Jurkat, Clone E6-1 (cell line): ENCODE data around the gene MED15.
A peak's percentile ranks its signal among the peaks of the same experiment; 100 is the strongest.

ENCODE experiments used
- DNase-seq: peaks from one replicate; pipeline ENCODE4 v3.0.0-alpha.2; 2011; ENCODE audit warnings: low read depth, low spot score
- H3K4me3 ChIP-seq: 2 replicates; pipeline ENCODE4 v1.5.1; 2011; ENCODE audit warnings: mild to moderate bottlenecking, low read length, control low read depth, moderate library complexity

MED15 gene

GRCh38 chr22:20562607-20563465, 55.4 kb downstream of the MED15 start:
- no peak overlapping the region for H3K4me3 ChIP-seq

DNA sequence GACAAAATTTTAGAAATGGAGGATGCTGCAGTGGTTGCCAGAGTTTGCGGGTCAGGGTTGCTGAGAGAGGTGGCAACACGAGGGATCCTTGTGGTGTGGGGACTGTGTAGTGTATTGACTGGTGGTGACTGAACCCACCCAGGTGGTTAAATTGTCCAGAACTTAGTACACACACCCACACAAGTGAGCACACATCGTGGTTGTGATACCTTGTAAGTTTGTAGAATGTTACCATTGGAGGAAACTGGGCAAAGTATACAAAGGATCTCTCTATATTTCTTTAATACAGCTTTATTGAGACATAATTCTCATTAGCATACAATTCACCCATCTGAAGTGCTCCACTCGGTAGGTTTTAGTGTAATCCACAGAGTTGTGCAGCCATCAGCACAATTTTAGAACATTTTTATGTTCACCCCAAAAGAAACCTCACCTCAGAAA, 56.1 kb downstream of the MED15 start:
- DNase-seq, result no peak
- H3K4me3 ChIP-seq, result no peak overlapping the region

More at GRCh38 chr22:20562607-20563465, 55.4 kb downstream of the MED15 start:
- no peak for DNase-seq

- H3K4me3 ChIP-seq, result no peak overlapping the region
- DNase-seq, result no peak
These were observed 56.5 kb downstream of the MED15 start for GRCh38 chr22:20563941-20564371.

DNA sequence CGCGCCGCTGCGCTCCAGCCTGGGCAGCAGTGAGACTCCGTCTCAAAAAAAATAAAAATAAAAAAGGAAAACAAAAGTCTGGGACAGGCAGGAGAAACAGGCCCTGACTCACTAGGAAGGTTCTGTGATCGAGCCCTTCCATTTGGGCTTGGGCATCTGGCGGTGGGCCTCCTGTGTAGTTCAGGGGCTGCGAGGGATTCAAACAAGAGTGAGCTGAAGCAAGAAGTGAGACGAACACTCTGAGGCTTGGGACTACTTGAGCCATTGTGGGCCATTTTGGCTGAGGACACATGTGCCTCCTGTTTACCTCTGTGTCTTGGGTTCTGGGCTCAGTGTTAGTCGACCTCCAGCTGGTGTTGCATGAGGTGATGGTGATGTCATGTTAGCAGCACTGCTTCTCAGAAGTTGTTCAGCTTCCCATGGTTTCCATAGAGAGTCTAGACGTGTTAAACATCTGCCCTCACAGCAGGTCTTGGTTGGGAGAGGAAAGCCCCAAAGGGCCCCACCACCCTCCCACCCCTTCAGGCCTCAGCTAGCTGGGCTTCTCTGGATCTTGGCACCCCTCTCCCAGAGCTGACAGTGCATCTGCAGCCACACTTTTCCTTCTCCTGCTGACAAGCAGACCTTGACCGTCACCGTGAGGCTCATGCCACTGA, 57.8 kb downstream of the MED15 start:
- no peak overlapping the region for H3K4me3 ChIP-seq
- no peak for DNase-seq

DNA sequence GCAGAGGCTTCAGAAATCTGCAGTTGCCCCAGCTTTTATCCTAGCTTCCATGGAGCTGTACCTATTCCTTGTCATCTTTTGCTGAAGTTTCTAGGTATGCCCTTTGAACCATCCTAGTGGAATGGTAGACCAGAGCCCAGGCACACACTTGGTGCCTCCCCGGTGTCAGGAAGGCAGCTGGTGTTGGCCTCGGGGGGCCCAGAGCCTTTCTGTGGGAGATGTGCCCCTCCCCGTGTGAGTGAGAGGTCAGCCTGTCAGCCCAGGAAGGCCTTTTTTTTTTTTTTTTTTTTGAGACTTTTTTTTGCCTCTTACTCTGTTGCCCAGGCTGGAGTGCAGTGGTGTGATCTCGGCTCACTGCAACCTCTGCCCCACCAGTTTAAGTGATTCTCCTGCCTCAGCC, 58.4 kb downstream of the MED15 start:
- no peak overlapping the region for H3K4me3 ChIP-seq
- DNase-seq, result no peak

- H3K4me3 ChIP-seq, result no peak overlapping the region
- DNase-seq, result peak; percentile 93
These were observed 59.2 kb downstream of the MED15 start for GRCh38 chr22:20566420-20567260.

DNA sequence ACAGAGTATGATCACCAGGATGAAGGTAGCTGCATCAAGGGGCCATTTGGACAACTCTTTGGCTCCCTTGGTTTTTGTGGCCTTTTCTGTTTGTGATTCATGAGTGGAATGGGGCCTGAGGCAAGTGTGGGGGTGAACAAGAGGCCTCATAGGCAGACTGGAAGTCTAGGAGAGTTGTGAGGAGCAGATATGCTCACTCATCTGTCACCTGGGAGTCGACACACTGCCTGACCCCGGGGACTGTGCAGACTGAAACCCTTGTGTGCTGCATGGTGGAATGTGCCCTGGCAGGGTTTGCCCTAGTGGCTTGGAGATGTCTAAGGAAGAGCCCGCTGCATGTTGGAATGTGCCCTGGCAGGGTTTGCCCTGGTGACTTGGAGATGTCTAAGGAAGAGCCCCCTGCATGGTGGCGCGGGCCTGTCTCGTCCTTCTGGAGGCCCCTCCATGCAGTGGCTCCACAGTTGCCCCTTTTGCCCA, 60.0 kb downstream of the MED15 start:
- DNase-seq, result no peak
- no peak overlapping the region for H3K4me3 ChIP-seq

DNA sequence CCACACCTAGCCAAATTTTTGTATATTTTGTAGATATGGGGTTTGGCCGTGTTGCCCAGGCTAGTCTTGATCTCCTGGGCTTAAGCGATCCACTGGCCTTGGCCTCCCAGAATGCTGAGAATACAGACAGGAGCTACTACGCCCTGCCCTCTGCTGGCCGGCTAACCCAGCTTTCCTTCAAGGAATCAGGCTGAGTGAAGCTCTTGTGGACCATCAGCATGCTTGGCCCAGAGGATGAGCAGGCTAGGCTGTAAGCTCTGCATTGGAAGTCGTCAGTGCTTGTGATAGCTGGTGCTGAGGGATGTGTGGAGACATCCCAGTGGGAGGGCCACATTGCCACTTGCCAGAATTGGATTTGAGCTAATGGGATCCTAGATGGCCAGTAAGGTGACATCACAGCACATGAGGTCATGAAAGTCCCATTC, 60.6 kb downstream of the MED15 start:
- no peak overlapping the region for H3K4me3 ChIP-seq
- DNase-seq, result no peak

DNA sequence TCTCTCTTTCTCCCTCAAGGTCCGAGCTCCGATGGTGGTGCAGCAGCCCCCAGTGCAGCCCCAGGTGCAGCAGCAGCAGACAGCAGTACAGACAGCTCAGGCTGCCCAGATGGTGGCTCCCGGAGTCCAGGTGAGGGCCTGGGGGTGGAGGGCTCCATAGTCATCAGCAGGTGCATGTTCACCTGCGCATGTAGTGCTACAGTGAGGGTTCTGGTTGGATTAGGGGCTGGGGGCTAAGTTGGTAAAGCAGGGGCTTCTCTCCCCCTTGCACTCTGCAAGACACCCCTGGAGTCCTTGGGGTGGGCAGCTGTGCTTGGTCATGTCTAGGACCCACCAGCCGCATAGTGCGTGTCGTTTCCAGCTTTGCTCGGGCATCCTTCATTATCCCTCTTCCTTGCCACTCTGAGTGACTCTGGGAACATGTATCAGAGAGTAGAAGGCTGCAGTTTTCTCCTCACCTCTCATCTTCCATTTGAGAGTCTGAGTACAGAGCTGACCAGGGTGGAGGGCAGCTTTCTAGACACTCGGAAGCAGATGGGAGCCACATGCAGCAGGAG, 61.2 kb downstream of the MED15 start:
- H3K4me3 ChIP-seq, result no peak overlapping the region
- no peak for DNase-seq

- DNase-seq, result peak; percentile 94
- no peak overlapping the region for H3K4me3 ChIP-seq
These were observed 61.9 kb downstream of the MED15 start for GRCh38 chr22:20569059-20570058.

GRCh38 chr22:20571078-20571503, 63.7 kb downstream of the MED15 start:
- H3K4me3 ChIP-seq, result no peak overlapping the region
- no peak for DNase-seq

DNA sequence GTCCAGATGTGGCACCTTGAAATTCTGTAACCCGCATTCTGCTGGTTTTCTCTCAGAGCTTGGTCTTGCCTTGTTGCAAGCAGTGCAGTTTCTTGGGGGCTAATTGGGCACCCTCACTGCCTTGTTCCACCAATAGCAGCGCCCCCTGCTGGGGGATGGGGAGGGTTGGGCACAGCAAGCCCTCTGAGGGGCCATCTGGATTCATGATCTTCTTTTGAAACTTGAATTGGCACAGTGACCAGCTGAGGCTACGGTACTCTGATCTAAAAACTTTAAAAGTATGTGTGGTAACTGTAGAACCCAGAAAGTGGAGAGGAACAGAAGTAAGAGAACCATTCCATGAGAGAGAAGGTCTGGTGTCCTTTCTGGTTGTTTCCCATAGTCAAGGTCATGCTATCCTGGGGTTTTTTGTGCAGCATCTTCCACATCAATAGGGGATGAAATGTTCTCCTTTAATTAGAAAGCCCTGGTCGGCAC, 64.2 kb downstream of the MED15 start:
- peak; percentile 21 for DNase-seq

GRCh38 chr22:20572132-20572802, 64.9 kb downstream of the MED15 start:
- no peak overlapping the region for H3K4me3 ChIP-seq
- no peak for DNase-seq

More for the DNA sequence above, 64.2 kb downstream of the MED15 start:
- no peak overlapping the region for H3K4me3 ChIP-seq

GRCh38 chr22:20573176-20573832, 65.9 kb downstream of the MED15 start:
- no peak overlapping the region for H3K4me3 ChIP-seq
- no peak for DNase-seq

DNA sequence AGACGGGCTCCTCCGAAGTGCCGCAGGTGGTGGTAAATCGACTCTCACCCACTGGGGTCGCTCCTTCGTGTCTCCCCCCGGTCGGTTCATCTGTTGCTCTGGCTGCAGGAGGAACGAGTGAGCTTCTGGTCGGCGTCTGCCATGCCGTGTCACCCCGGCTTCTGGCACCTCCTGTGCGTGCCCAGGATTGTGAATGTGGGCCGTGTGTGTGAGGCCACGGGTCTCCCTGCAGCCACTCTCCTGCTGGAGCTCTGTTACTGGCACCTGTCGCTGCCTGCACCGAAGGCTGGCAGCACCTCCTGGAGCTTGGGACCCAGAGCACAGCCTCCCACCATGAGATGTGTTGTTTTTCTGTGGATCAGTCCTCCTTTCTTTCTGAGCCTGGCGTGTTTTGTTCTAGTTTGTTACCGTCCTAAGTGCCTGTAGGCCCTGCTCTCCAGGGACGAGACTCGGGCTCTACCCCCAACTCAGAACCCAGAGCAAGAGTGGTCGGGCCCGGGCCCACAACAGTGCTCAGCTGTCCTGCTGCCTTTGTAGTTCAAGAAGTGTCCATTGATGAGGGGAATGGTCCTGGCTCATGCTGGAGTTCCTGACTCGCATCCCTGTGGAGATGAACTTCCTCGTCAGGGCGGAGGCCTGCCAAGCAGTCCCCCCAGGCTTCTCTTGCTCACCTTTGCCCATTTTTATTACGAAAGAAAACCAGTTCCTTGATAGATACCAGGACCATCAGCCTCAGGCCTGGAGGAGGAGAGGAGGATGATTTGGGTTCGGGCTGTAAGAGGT, 66.6 kb downstream of the MED15 start:
- DNase-seq, result no peak
- no peak overlapping the region for H3K4me3 ChIP-seq

DNA sequence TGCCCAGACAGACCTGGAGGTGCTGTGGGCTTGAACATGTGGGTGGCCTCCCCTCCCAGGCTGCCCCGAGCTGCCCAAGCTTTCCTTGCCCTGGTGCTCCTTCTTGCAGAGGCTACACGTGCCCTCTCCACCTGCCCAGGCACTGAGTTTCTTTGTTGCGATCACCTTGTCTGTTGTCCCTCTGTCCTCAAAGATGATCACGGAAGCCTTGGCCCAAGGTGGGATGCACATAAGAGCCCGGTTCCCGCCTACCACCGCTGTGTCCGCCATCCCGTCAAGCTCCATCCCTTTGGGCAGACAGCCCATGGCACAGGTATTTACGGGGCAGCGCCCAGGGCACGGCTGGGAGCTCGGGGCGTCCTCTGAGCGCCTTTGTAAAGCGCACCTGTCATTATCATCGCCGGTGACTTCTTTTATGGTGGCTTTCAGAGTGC, 67.5 kb downstream of the MED15 start:
- no peak overlapping the region for H3K4me3 ChIP-seq
- no peak for DNase-seq
